ENCODE measurements around the gene USP6NL. TPM values are rescaled to one million over a fixed set of nuclear protein-coding genes. Genes with fewer than 3 reads are reported as not detected.
A peak's percentile ranks its signal among the peaks of the same experiment; 100 is the strongest.

USP6NL gene
- total RNA-seq, 1 experiment from 2014 or later = 24.6 TPM

GRCh38 chr10:11588873-11589574, 22.4 kb downstream of the USP6NL start:
- no peak overlapping the region for H3K4me3 ChIP-seq (replicated peaks in 1 of 2; ENCODE audit: low read depth in 1 of 2, low read length in 2 of 2)
- ChIA-PET RAD21 (ENCODE audit: low non-redundant PET in 1 of 2, low total read pairs in 2 of 2, uncharacterized antibody in 2 of 2, unreplicated experiment in 2 of 2) (no interaction called here), CTCF (no interaction called here), POLR2A (interaction anchor here (1.1 kb wide), 1 partner anchor 49 kb away, joined by 3 read pairs; no protein-coding TSS in a partner anchor)
- no peak for DNase-seq (ENCODE audit: low read depth, low spot score)
- H3K4me1 ChIP-seq (ENCODE audit: control insufficient read depth in 1 of 2, insufficient read depth in 2 of 2, low read length in 2 of 2) = peaks cover 14 to 18% of the 10 kb centered on the region in 2 experiments
- no peak overlapping the region for H2AFZ ChIP-seq (ENCODE audit: low read depth, low read length, poor library complexity, severe bottlenecking)
- peaks cover 95% of the 10 kb centered on the region for H3K79me2 ChIP-seq (ENCODE audit: insufficient read depth, low read length)
- no peak overlapping the region for H3K27ac ChIP-seq (ENCODE audit: low read depth, low read length)
- TF ChIP-seq POLR2A (IDR thresholded peaks at IDR 0.05; ENCODE audit: borderline replicate concordance, extremely low read depth, insufficient read depth, insufficient read length) (no peak), ZNF274 (IDR thresholded peaks at IDR 0.05; ENCODE audit: low read depth, low read length) (no peak)
- H3K9ac ChIP-seq (ENCODE audit: low read length) = no peak overlapping the region
- no TSS peak for BruUV-seq (replicated peaks)
- intact Hi-C loops (cut with micrococcal nuclease) = no loop called here
- no peaks in the 10 kb centered on the region for H3K27me3 ChIP-seq (ENCODE audit: insufficient read depth, low read length)
- no peak overlapping the region for H3K4me2 ChIP-seq (ENCODE audit: low read length)
- H3K9me2 ChIP-seq (ENCODE audit: insufficient read depth) = no peaks in the 10 kb centered on the region
- no peak for ATAC-seq
- H3K36me3 ChIP-seq (ENCODE audit: control insufficient read depth in 1 of 2, insufficient read depth in 2 of 2, low read length in 2 of 2) = no peaks in the 10 kb centered on the region
- H4K20me1 ChIP-seq (ENCODE audit: insufficient read depth) = no peaks in the 10 kb centered on the region; the same call in 1 of the 2 replicates
- no peaks in the 10 kb centered on the region for H3K9me3 ChIP-seq (ENCODE audit: control insufficient read depth in 1 of 2, insufficient read depth in 1 of 2, low read depth in 1 of 2, low read length in 2 of 2)

- ChIA-PET CTCF (interaction anchor here (1.2 kb wide), 1 partner anchor 137 kb away, joined by 3 read pairs; no protein-coding TSS in a partner anchor), RAD21 (ENCODE audit: low non-redundant PET in 1 of 2, low total read pairs in 2 of 2, uncharacterized antibody in 2 of 2, unreplicated experiment in 2 of 2) (interaction anchor here in 1 of 2 experiments (0.5 kb wide), 1 partner anchor 101 kb away, joined by 3 read pairs; no protein-coding TSS in a partner anchor), POLR2A (no interaction called here)
- H3K9me2 ChIP-seq (ENCODE audit: insufficient read depth) = no peaks in the 10 kb centered on the region
- DNase-seq (ENCODE audit: low read depth, low spot score) = no peak
- H3K27ac ChIP-seq (ENCODE audit: low read depth, low read length) = no peak overlapping the region
- peak overlapping the region; percentile 33; the same call in 1 of the 2 replicates for H3K4me2 ChIP-seq (ENCODE audit: low read length)
- H3K4me3 ChIP-seq (replicated peaks in 1 of 2; ENCODE audit: low read depth in 1 of 2, low read length in 2 of 2) = no peak overlapping the region
- no peak overlapping the region for H3K9ac ChIP-seq (ENCODE audit: low read length)
- no peaks in the 10 kb centered on the region; the same call in 1 of the 2 replicates for H4K20me1 ChIP-seq (ENCODE audit: insufficient read depth)
- BruUV-seq (replicated peaks) = no TSS peak
- peak; percentile 21; the same call in 1 of the 2 replicates for TF ChIP-seq JUND (IDR thresholded peaks at IDR 0.05)
- TF ChIP-seq SP1 (IDR thresholded peaks at IDR 0.05; ENCODE audit: low read depth) = peak; percentile 46; the same call in 1 of the 2 replicates
- no peak for TF ChIP-seq TCF7L2 (IDR thresholded peaks at IDR 0.05; ENCODE audit: borderline replicate concordance, extremely low read depth, insufficient read depth, insufficient read length)
- TF ChIP-seq SRF (IDR thresholded peaks at IDR 0.05; ENCODE audit: low read depth) = no peak
- peaks cover 14 to 24% of the 10 kb centered on the region in 2 experiments for H3K4me1 ChIP-seq (ENCODE audit: control insufficient read depth in 1 of 2, insufficient read depth in 2 of 2, low read length in 2 of 2)
- H3K79me2 ChIP-seq (ENCODE audit: insufficient read depth, low read length) = peaks cover 96% of the 10 kb centered on the region
- no peak overlapping the region for H2AFZ ChIP-seq (ENCODE audit: low read depth, low read length, poor library complexity, severe bottlenecking)
- no peaks in the 10 kb centered on the region for H3K9me3 ChIP-seq (ENCODE audit: control insufficient read depth in 1 of 2, insufficient read depth in 1 of 2, low read depth in 1 of 2, low read length in 2 of 2)
- intact Hi-C loops (cut with micrococcal nuclease) = no loop called here
- H3K36me3 ChIP-seq (ENCODE audit: control insufficient read depth in 1 of 2, insufficient read depth in 2 of 2, low read length in 2 of 2) = no peaks in the 10 kb centered on the region
- no peaks in the 10 kb centered on the region for H3K27me3 ChIP-seq (ENCODE audit: insufficient read depth, low read length)
- ATAC-seq = no peak
These were observed 23.7 kb downstream of the USP6NL start for GRCh38 chr10:11587722-11588259.
